MM.1S (cell line): Measurements from ENCODE around the gene SMIM14.

ENCODE experiments used
- CTCF ChIP-seq: fragments of 300-600 bp; sonication (generic); IDR thresholded peaks from 2 replicates; pipeline ENCODE4 v1.5.1; 2016; ENCODE audit warnings: antibody characterized with exemption, low read length, mixed read lengths
- EZH2phosphoT487 ChIP-seq: fragments of 300-600 bp; sonication (generic); IDR thresholded peaks from 2 replicates; pipeline ENCODE4 v1.6.1; 2018; ENCODE audit warnings: antibody characterized with exemption, low read length

GRCh38 chr4:39648213-39648612, 9.5 kb upstream of the SMIM14 start:
- TF ChIP-seq CTCF (no peak), EZH2phosphoT487 (no peak)
